Heart right ventricle (tissue), 16 donors: ENCODE results near the gene LETM1. TPM values are rescaled to one million over a fixed set of nuclear protein-coding genes. Genes with fewer than 3 reads are reported as not detected.

ENCODE experiments used
- ATAC-seq, 8 donors: fragments of 200-7000 bp; cut with Tn5 transposase; one replicate each; pipeline ENCODE4 v1.9.1; 2020; ENCODE audit warnings: mild to moderate bottlenecking in 8 of 8, moderate library complexity in 8 of 8, moderate number of reproducible peaks in 1 of 8
- DNase-seq, 2 donors: peaks; one replicate each; pipeline ENCODE4 v3.0.0-alpha.2; 2020
- H3K27ac ChIP-seq, 10 donors: fragments of 200-600 bp; sonication (generic) in 2 of 10; one replicate each; pipeline versions ENCODE4 v1.5.0 to v1.8.0; 2020 to 2022; ENCODE audit warnings: mild to moderate bottlenecking in 3 of 10
- H3K27me3 ChIP-seq, 7 donors: fragments of 200-600 bp; one replicate each; pipeline ENCODE4 v1.8.0; 2021 to 2022; ENCODE audit warnings: mild to moderate bottlenecking in 2 of 7
- H3K36me3 ChIP-seq, 9 donors: fragments of 200-600 bp; sonication (generic) in 1 of 9; one replicate each; pipeline versions ENCODE4 v1.5.0 to v1.8.0; 2020 to 2022; ENCODE audit warnings: mild to moderate bottlenecking in 2 of 9
- H3K4me1 ChIP-seq, 9 donors: fragments of 200-600 bp; sonication (generic) in 1 of 9; one replicate each; pipeline versions ENCODE4 v1.5.0 to v1.8.0; 2020 to 2022; ENCODE audit warnings: mild to moderate bottlenecking in 4 of 9
- H3K4me3 ChIP-seq, 10 donors: fragments of 200-600 bp; sonication (generic) in 2 of 10; one replicate each; pipeline versions ENCODE4 v1.5.0 to v1.8.0; 2020 to 2022; ENCODE audit warnings: mild to moderate bottlenecking in 7 of 10, moderate library complexity in 2 of 10
- H3K9me3 ChIP-seq, 11 donors: fragments of 200-600 bp in 10 of 11; sonication (generic) in 2 of 11; one replicate each; pipeline versions ENCODE4 v1.5.0 to v1.8.0; 2013 to 2022; ENCODE audit warnings: mild to moderate bottlenecking in 2 of 11, control low read depth in 1 of 11, moderate library complexity in 1 of 11
- WGBS, 2 donors: extraction: QIAGEN DNeasy Blood & Tissue Kit; methylation state at CpG; one replicate each; pipeline ENCODE4 v1.1.7; 2013; ENCODE audit warnings: inconsistent platforms in 1 of 2; 5-methylcytosine and 5-hydroxymethylcytosine counted together
- intact Hi-C, 10 donors: fragments of 100-400 bp; cut with DNase I; formaldehyde crosslinking; loops; one replicate each; pipeline versions ENCODE4 v1.11.1 to v1.14.2; 2022
- polyA plus RNA-seq, 2 donors: library from polyadenylated mRNA; stranded (reverse); fragments of 200-250 nt; gene quantifications; one replicate each; pipeline ENCODE4 v1.2.3, GENCODE V29; 2013
- total RNA-seq, 10 donors: library from RNA; stranded (reverse); fragmentation: NEBNext Ultra II Directional in 3 of 10; extraction: Animal tissue kit (Norgen Biotek cat#: 25700) in 3 of 10; gene quantifications; one replicate each; pipeline versions ENCODE4 v1.2.1 to v1.2.4, GENCODE V29; 2021 to 2023
- TF ChIP-seq, protein P1 (sequence below), 9 donors: fragments of 200-600 bp; sonication (generic) in 2 of 9; IDR thresholded peaks; one replicate each; pipeline versions ENCODE4 v1.5.0 to v1.8.0; 2021 to 2022; ENCODE audit warnings: antibody characterized with exemption in 9 of 9, mild to moderate bottlenecking in 5 of 9, moderate library complexity in 1 of 9
- donor health status: Arrhythmogenic right ventricular cardiomyopathy.
- donor health status: ischemic (EF 13 %, LVEDD 7.1; RV severe dilation, severe dysfunction).
- donor health status: healthy with polysubstance abuse.
- donor health status: DM: no; HTN: yes; CAD: no.
- donor health status: DM: no; HTN: no; CAD: no.
- donor health status: ischemic (EF 25% LVEDD 6.9; RV normal size, moderate dysfunction).
- donor health status: ischemic (EF 25% LVEDD 5.7; RV mildly dilated, moderate dysfunction).
- donor health status: healthy.
- donor health status: DM: yes; HTN: yes; CAD: no.
- donor health status: Ischemic cardiomyopathy.
- donor health status: ischemic (EF 35%, LVEDD 5.7; RV mildly dilated, moderate dysfunction).
- donor health status: nonischemic (EF 11% LVEDD 7.7; RV severe dilation, severe dysfunction).
- donor health status: DM: yes; HTN: yes; CAD: no.
- donor health status: PGD.
- donor health status: ischemic (EF 29% LVEDD 5.4; RV normal size, mild dysfunction).
- donor health status: nonischemic (EF 23%, LVEDD 6.1; RV moderate dilation, normal function).

LETM1 gene
- total and polyA plus RNA-seq, 12 donors: 23.4 to 53.1 (median 41.2) TPM

DNA sequence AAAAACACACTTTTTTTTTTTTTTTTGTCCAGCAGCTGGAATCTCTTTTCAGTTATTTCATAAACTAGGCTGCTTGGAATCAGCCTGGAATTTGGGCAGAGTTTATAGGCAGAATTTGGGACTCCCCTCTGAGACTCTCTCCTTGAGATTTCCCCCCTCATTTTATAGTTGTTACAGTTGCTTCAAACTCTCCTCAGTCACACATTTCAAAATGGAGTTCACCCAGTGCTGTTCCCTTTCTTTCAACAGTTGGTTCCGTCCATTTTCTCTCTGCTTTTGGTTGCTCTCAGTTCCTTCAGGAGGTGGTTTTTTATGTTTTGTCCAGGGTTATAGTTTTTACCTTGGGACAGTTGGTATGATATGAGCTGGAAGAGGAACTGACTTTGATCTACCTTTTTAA is 42.7 kb upstream of the LETM1 start:
- Histone ChIP-seq H3K36me3 (peaks cover 0 to 37% (median 9%) of the 10 kb centered on the region in 9 donors), H3K27ac (no peak overlapping the region), H3K4me3 (no peak overlapping the region), H3K4me1 (peaks cover 0 to 13% (median 6%) of the 10 kb centered on the region in 9 donors), H3K27me3 (no peaks in the 10 kb centered on the region), H3K9me3 (no peaks in the 10 kb centered on the region)
- TF ChIP-seq, protein P1, sequence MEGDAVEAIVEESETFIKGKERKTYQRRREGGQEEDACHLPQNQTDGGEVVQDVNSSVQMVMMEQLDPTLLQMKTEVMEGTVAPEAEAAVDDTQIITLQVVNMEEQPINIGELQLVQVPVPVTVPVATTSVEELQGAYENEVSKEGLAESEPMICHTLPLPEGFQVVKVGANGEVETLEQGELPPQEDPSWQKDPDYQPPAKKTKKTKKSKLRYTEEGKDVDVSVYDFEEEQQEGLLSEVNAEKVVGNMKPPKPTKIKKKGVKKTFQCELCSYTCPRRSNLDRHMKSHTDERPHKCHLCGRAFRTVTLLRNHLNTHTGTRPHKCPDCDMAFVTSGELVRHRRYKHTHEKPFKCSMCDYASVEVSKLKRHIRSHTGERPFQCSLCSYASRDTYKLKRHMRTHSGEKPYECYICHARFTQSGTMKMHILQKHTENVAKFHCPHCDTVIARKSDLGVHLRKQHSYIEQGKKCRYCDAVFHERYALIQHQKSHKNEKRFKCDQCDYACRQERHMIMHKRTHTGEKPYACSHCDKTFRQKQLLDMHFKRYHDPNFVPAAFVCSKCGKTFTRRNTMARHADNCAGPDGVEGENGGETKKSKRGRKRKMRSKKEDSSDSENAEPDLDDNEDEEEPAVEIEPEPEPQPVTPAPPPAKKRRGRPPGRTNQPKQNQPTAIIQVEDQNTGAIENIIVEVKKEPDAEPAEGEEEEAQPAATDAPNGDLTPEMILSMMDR (IDR thresholded peaks at IDR 0.05): no peak
- 88 to 90% methylated on average over 1 of the region's 1 CpG for WGBS, 2 donors
- no peak for ATAC-seq
- intact Hi-C loops: loop anchor here in 8 of 10 donors (1.0 to 10.0 kb wide), 8 partner anchors 27 to 152 kb away; partner anchors contain the start of genes LETM1 (in 5 of the 8) and NSD2 (in 1 of the 8)
- no peak for DNase-seq

DNA sequence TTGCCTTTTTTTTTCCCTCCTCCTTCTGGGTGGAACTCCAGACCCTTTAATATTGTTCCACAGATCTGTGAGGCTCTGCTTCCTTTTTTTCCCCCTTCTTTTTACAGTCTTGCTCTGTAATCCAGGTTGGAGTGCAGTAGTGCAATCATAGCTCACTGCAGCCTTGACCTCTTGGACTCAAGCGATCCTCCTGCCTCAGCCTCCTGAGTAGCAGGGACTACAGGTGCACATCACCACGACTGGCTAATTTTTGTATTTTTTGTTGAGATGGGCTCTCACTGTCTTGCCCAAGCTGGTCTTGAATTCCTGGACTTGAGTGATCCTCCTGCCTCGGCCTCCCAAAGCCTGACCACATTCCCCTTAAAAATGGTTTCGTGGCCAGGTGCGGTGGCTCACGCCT is 42.1 kb upstream of the LETM1 start:
- H3K4me1 ChIP-seq: peaks cover 0 to 13% (median 6%) of the 10 kb centered on the region in 9 donors
- H3K27ac ChIP-seq: no peak overlapping the region
- TF ChIP-seq, protein P1 (IDR thresholded peaks at IDR 0.05): no peak
- intact Hi-C loops: loop anchor here in 8 of 10 donors (2.0 to 10.0 kb wide), 6 partner anchors 41 to 151 kb away; partner anchors contain the start of gene LETM1 (in 4 of the 8)
- no peak overlapping the region for H3K4me3 ChIP-seq
- WGBS, 2 donors: 95 to 96% methylated on average over 6 of the region's 6 CpGs
- H3K9me3 ChIP-seq: no peaks in the 10 kb centered on the region
- H3K27me3 ChIP-seq: no peaks in the 10 kb centered on the region
- no peak for ATAC-seq
- DNase-seq: no peak
- peaks cover 0 to 32% (median 6%) of the 10 kb centered on the region in 9 donors for H3K36me3 ChIP-seq

DNA sequence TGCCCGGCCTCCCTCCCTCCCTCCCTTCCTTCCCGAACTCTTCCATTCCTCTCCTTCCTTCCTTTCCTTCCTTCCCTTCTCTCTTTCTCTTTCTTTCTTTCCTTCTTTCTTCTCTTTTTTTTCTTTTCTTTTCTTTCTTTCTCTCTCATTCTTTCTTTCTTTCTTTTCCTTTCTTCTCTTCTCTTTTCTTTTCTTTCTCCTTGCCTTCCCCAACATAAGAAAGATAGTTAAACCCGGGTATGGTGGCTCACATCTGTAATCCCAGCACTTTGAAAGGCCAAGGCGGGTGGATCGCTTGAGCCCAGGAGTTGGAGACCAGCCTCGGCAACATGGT is 40.7 kb upstream of the LETM1 start:
- no peak overlapping the region for H3K27ac ChIP-seq
- intact Hi-C loops: loop anchor here in 6 of 10 donors (5.0 to 10.0 kb wide), 4 partner anchors 39 to 149 kb away; partner anchors contain the start of gene LETM1 (in 3 of the 6)

DNA sequence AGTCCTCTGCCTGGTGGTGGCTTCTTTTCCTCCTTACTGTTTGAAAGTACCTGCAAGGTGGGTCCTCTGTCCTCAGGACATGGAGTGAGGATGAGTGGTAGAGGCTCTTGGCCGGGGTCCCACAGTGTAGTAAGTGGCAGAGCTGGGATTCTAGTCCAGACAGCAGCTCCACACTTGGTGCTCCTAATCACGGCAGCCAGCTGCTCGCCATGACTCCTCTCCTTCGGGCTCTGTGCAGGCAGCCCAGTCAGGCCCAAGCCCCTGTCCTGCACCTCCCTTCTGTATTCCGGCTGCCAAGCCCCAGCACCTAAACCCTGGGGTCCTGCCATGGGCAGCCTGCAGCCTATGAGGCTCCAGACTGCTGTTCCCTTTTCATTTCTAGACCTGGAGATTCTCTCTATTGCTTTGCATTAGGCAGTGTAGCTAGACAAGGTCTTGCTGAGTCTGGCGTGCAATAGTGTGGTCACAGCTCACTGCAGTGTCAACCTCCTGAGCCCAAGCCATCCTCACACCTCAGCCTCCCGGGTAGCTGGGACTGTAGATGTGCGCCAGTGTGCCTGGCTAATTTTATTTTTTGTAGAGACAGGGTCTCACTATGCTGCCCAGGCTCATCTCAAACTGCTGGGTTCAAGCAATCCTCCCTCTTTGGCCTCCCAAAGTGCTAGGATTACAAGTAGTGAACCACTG is 40.2 kb upstream of the LETM1 start:
- 90 to 93% methylated on average over 8 of the region's 8 CpGs for WGBS, 2 donors
- intact Hi-C loops: loop anchor here in 6 of 10 donors (5.0 to 10.0 kb wide), 4 partner anchors 39 to 149 kb away; partner anchors contain the start of gene LETM1 (in 3 of the 6)
- Histone ChIP-seq H3K4me3 (no peak overlapping the region), H3K9me3 (no peaks in the 10 kb centered on the region), H3K36me3 (peaks cover 0 to 13% (median 0%) of the 10 kb centered on the region in 9 donors), H3K27me3 (no peaks in the 10 kb centered on the region), H3K4me1 (peaks cover 0 to 13% (median 6%) of the 10 kb centered on the region in 9 donors), H3K27ac (no peak overlapping the region)
- no peak for ATAC-seq
- TF ChIP-seq, protein P1 (IDR thresholded peaks at IDR 0.05): no peak
- no peak for DNase-seq

More for the DNA sequence above, 40.7 kb upstream of the LETM1 start:
- H3K4me3 ChIP-seq: no peak overlapping the region
- H3K36me3 ChIP-seq: peaks cover 0 to 18% (median 4%) of the 10 kb centered on the region in 9 donors
- H3K9me3 ChIP-seq: no peaks in the 10 kb centered on the region
- DNase-seq (no peak), ATAC-seq (no peak)
- WGBS, 2 donors: 89 to 90% methylated on average over 6 of the region's 6 CpGs
- TF ChIP-seq, protein P1 (IDR thresholded peaks at IDR 0.05): no peak
- peaks cover 0 to 13% (median 6%) of the 10 kb centered on the region in 9 donors for H3K4me1 ChIP-seq
- no peaks in the 10 kb centered on the region for H3K27me3 ChIP-seq
